Lung (tissue), 12 donors: Measurements from ENCODE around the gene RTEL1. TPM values are rescaled to one million over a fixed set of nuclear protein-coding genes. Genes with fewer than 3 reads are reported as not detected.
"Not testable (repeated sequence)": the region's sequence is repeated elsewhere in the genome, so short reads cannot be mapped to it uniquely, and the experiment has no call there.

Experiments
- ATAC-seq: fragments of 200-7000 bp; cut with Tn5 transposase; one replicate; pipeline ENCODE4 v1.9.1; 2020; ENCODE audit warnings: moderate number of reproducible peaks; ENCODE audit not compliant: insufficient read depth, low FRiP score
- DNase-seq, 3 donors: peaks; one replicate each; pipeline ENCODE4 v3.0.0-alpha.2; 2013 to 2017
- H3K27ac ChIP-seq, 2 donors: one replicate each; pipeline ENCODE4 v1.5.1; 2013; ENCODE audit warnings: mild to moderate bottlenecking in 2 of 2, moderate library complexity in 2 of 2, control low read depth in 1 of 2, inconsistent platforms in 1 of 2, low read depth in 1 of 2, low read length in 1 of 2
- H3K27me3 ChIP-seq, 3 donors: one replicate each; pipeline ENCODE4 v1.5.1; 2013; ENCODE audit warnings: low read length in 2 of 3; ENCODE audit not compliant: control insufficient read depth in 3 of 3, insufficient read depth in 3 of 3
- H3K36me3 ChIP-seq, 4 donors: one replicate each; pipeline ENCODE4 v1.5.1; 2013; ENCODE audit warnings: low read length in 4 of 4, mild to moderate bottlenecking in 1 of 4, moderate library complexity in 1 of 4; ENCODE audit not compliant: control insufficient read depth in 4 of 4, insufficient read depth in 4 of 4
- H3K4me1 ChIP-seq, 5 donors: one replicate each; pipeline ENCODE4 v1.5.1; 2013; ENCODE audit warnings: low read length in 5 of 5, mild to moderate bottlenecking in 2 of 5, moderate library complexity in 1 of 5; ENCODE audit not compliant: control insufficient read depth in 5 of 5, insufficient read depth in 5 of 5
- H3K4me3 ChIP-seq: one replicate; pipeline ENCODE4 v1.5.1; 2013; ENCODE audit warnings: mild to moderate bottlenecking, control low read depth, moderate library complexity
- H3K9ac ChIP-seq, 2 donors: one replicate each; pipeline ENCODE4 v1.5.1; 2013; ENCODE audit warnings: low read length in 2 of 2, control low read depth in 1 of 2; ENCODE audit not compliant: insufficient read depth in 1 of 2
- H3K9me3 ChIP-seq, 4 donors: one replicate each; pipeline ENCODE4 v1.5.1; 2013; ENCODE audit warnings: low read length in 3 of 4, mild to moderate bottlenecking in 1 of 4, moderate library complexity in 1 of 4; ENCODE audit not compliant: control insufficient read depth in 4 of 4, insufficient read depth in 3 of 4
- WGBS, 2 donors: extraction: QIAGEN DNeasy Blood & Tissue Kit; methylation state at CpG; one replicate each; pipeline ENCODE4 v1.1.7; 2013; 5-methylcytosine and 5-hydroxymethylcytosine counted together
- polyA plus RNA-seq, 2 donors: library from polyadenylated mRNA; stranded (reverse); fragments of 200-250 nt; gene quantifications; one replicate each; pipeline ENCODE4 v1.2.1, GENCODE V29; 2013
- total RNA-seq, 2 donors: library from RNA; depleted of rRNA in 1 of 2; stranded (reverse); fragments of >200 nt in 1 of 2; gene quantifications; one replicate each; pipeline ENCODE4 v1.2.1, GENCODE V29; 2014 to 2021
- TF ChIP-seq, protein P1 (sequence below): IDR thresholded peaks from 2 replicates; pipeline ENCODE4 v1.5.1; 2012; ENCODE audit warnings: mild to moderate bottlenecking; ENCODE audit errors: control extremely low read depth, extremely low read depth
- donor health status: control.
- donor health status: control.
- donor health status: Bipolar disorder and iron deficiency.
- donor health status: healthy.
- donor health status: DM: yes; HTN: yes; CAD: no.

RTEL1 gene
- total and polyA plus RNA-seq, 4 donors, result 12.4 to 45.8 (median 17.7) TPM

DNA sequence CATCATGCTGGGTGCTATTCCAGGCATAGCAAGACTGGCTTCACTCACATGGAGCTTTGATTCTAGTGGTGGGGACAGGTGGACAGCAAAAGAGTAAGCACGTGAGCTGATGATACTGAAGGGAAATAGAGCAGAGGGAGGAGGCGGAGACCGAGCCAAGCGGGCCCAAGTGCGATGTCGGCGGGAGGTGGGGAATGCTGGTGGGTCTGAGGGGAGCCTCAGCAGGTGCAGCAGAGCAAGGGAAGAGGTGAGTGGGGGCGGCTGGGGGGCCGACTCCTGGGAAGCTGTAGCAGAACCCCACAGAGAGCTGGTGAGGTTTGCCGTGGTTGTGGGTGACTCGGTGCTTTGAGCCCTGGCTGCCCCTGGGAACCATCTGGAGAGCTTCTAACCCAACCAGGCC lies 10.2 kb downstream of the RTEL1 start:
- no peak overlapping the region for H3K27ac ChIP-seq
- no peak overlapping the region for H3K9ac ChIP-seq
- no peaks in the 10 kb centered on the region for H3K27me3 ChIP-seq
- DNase-seq, result no peak
- no peak overlapping the region for H3K4me3 ChIP-seq
- no peak for ATAC-seq
- TF ChIP-seq, protein P1, sequence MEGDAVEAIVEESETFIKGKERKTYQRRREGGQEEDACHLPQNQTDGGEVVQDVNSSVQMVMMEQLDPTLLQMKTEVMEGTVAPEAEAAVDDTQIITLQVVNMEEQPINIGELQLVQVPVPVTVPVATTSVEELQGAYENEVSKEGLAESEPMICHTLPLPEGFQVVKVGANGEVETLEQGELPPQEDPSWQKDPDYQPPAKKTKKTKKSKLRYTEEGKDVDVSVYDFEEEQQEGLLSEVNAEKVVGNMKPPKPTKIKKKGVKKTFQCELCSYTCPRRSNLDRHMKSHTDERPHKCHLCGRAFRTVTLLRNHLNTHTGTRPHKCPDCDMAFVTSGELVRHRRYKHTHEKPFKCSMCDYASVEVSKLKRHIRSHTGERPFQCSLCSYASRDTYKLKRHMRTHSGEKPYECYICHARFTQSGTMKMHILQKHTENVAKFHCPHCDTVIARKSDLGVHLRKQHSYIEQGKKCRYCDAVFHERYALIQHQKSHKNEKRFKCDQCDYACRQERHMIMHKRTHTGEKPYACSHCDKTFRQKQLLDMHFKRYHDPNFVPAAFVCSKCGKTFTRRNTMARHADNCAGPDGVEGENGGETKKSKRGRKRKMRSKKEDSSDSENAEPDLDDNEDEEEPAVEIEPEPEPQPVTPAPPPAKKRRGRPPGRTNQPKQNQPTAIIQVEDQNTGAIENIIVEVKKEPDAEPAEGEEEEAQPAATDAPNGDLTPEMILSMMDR, result no peak
- H3K4me1 ChIP-seq, result no peaks in the 10 kb centered on the region
- H3K9me3 ChIP-seq, result no peaks in the 10 kb centered on the region
- H3K36me3 ChIP-seq, result peaks cover 0 to 52% (median 18%) of the 10 kb centered on the region in 4 donors
- WGBS, 2 donors, result 88 to 96% methylated on average over 11 of the region's 11 CpGs

DNA sequence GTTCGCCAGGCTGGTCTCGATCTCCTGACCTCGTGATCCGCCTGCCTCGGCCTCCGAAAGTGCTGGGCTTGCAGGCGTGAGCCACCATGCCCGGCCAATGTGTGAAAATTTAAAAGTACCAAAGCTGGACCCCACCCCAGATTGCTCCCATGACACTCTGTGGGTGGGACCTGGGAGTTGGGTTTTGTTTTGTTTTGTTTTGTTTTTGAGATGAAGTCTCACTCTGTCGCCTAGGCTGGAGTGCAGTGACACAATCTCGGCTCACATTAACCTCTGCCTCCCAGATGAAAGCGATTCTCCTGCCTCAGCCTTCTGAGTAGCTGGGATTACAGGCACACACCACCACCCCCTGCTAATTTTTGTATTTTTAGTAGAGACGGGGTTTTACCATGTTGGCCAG lies 13.6 kb downstream of the RTEL1 start:
- H3K9ac ChIP-seq, H3K9me3 ChIP-seq, H3K27me3 ChIP-seq, DNase-seq, H3K4me1 ChIP-seq, ATAC-seq, H3K4me3 ChIP-seq, H3K27ac ChIP-seq: not testable (repeated sequence)
- H3K36me3 ChIP-seq, result peaks cover 6 to 48% (median 22%) of the 10 kb centered on the region in 4 donors
- 92 to 96% methylated on average over 12 of the region's 12 CpGs for WGBS, 2 donors

DNA sequence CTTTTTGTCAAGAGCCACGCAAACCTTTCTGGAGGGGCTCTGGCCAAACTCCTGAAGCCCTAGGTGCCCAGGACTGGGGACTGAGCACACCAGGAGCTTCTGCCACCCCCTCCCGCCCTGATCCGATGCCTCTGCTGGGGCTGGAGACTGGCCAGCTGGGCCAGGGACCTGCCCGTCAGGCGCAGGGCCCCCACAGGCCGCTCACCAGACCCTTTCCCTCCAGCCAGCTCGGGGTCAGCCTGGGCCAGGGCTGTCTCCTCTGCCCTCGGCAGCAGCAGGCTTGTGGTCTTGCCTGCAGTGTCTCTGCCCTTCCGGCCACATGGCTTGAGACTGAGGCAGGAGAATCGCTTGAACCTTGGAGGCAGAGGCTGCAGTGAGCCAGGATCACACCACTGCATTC lies 14.6 kb downstream of the RTEL1 start:
- Histone ChIP-seq H3K27me3 (no peaks in the 10 kb centered on the region), H3K4me3 (no peak overlapping the region), H3K9me3 (no peaks in the 10 kb centered on the region), H3K4me1 (no peaks in the 10 kb centered on the region), H3K9ac (no peak overlapping the region), H3K36me3 (peaks cover 6 to 41% (median 17%) of the 10 kb centered on the region in 4 donors), H3K27ac (no peak overlapping the region)
- 96% methylated on average over 10 of the region's 10 CpGs for WGBS, 2 donors
- TF ChIP-seq, protein P1, result no peak
- DNase-seq, result no peak
- no peak for ATAC-seq

DNA sequence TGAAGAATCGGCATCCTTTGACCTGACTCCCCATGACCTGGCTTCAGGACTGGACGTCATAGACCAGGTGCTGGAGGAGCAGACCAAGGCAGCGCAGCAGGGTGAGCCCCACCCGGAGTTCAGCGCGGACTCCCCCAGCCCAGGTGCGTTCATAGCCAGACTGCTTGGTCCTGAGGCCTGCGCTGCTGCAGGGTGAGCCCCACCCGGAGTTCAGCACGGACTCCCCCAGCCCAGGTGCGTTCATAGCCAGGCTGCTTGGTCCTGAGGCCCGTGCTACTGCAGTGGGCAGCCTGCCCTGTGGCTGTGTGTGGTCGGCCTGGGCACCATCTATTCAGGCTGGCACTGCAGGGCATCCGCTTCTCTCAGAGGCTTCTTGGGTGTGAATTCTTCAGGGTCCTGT lies 15.8 kb downstream of the RTEL1 start:
- ATAC-seq (peak; percentile 11), DNase-seq (no peak)
- Histone ChIP-seq H3K36me3 (peaks cover 6 to 41% (median 19%) of the 10 kb centered on the region in 4 donors), H3K27me3 (no peaks in the 10 kb centered on the region), H3K9ac (no peak overlapping the region), H3K4me1 (no peaks in the 10 kb centered on the region), H3K9me3 (no peaks in the 10 kb centered on the region), H3K4me3 (no peak overlapping the region), H3K27ac (no peak overlapping the region)
- TF ChIP-seq, protein P1, result no peak
- WGBS, 2 donors, result 90 to 97% methylated on average over 14 of the region's 14 CpGs
